ENCODE data around the gene ATG4C. TPM values are rescaled to one million over a fixed set of nuclear protein-coding genes. Genes with fewer than 3 reads are reported as not detected.

Gene ATG4C
- total RNA-seq, 4 donors from 2014 or later: 6.9 to 18.1 (median 8.9) TPM

GRCh38 chr1:62840555-62840954 lies 56.6 kb downstream of the ATG4C start:
- no peak for DNase-seq (ENCODE audit: low spot score)
- ATAC-seq (ENCODE audit: low FRiP score): no peak
- TF ChIP-seq CTCF (IDR thresholded peaks at IDR 0.05): no peak

GRCh38 chr1:62841587-62842169 lies 57.7 kb downstream of the ATG4C start:
- ATAC-seq (ENCODE audit: low FRiP score) (no peak), DNase-seq (ENCODE audit: low spot score) (no peak)

GRCh38 chr1:62844030-62844429 lies 60.1 kb downstream of the ATG4C start:
- ATAC-seq (ENCODE audit: low FRiP score) (no peak), DNase-seq (ENCODE audit: low spot score) (no peak)
- TF ChIP-seq CTCF (IDR thresholded peaks at IDR 0.05): no peak

More at GRCh38 chr1:62841587-62842169, 57.7 kb downstream of the ATG4C start:
- no peak for TF ChIP-seq CTCF (IDR thresholded peaks at IDR 0.05)

- TF ChIP-seq CTCF (IDR thresholded peaks at IDR 0.05): no peak
- no peak for DNase-seq (ENCODE audit: low spot score)
- ATAC-seq (ENCODE audit: low FRiP score): no peak
Observed at GRCh38 chr1:62849031-62849430, 65.1 kb downstream of the ATG4C start.

GRCh38 chr1:62852253-62852652 lies 68.3 kb downstream of the ATG4C start:
- ATAC-seq (ENCODE audit: low FRiP score) (no peak), DNase-seq (ENCODE audit: low spot score) (no peak)
- TF ChIP-seq CTCF (IDR thresholded peaks at IDR 0.05): no peak

GRCh38 chr1:62856960-62857359 lies 73.0 kb downstream of the ATG4C start:
- TF ChIP-seq CTCF (IDR thresholded peaks at IDR 0.05): no peak
- DNase-seq (ENCODE audit: low spot score) (no peak), ATAC-seq (ENCODE audit: low FRiP score) (no peak)

- DNase-seq (ENCODE audit: low spot score) (no peak), ATAC-seq (ENCODE audit: low FRiP score) (no peak)
- TF ChIP-seq CTCF (IDR thresholded peaks at IDR 0.05): no peak
Observed at GRCh38 chr1:62869217-62869754, 85.4 kb downstream of the ATG4C start.

Data from omental fat pad (tissue), 4 donors.